DOHH2 (cell line): Measurements from ENCODE around the gene ZBTB44.

Experiments used
- H3F3A ChIP-seq: fragments of 200-600 bp; sonication (generic), shearing (Covaris generic); 2 replicates; pipeline ENCODE4 v1.6.0; 2016; ENCODE audit warnings: antibody characterized with exemption, mild to moderate bottlenecking; ENCODE audit not compliant: control insufficient read depth, insufficient read depth
- H3K27ac ChIP-seq: fragments of 200-600 bp; sonication (generic); 2 replicates; pipeline ENCODE4 v1.5.1; 2014; ENCODE audit warnings: low read depth, mild to moderate bottlenecking, low read length, moderate library complexity
- H3K27me3 ChIP-seq: fragments of 200-600 bp; sonication (generic); 2 replicates; pipeline ENCODE4 v1.6.1; 2014; ENCODE audit warnings: mild to moderate bottlenecking, low read length, mixed read lengths; ENCODE audit not compliant: control insufficient read depth
- H3K36me3 ChIP-seq: fragments of 200-600 bp; sonication (generic); 2 replicates; pipeline ENCODE4 v1.6.1; 2014; ENCODE audit warnings: mild to moderate bottlenecking, low read length, moderate library complexity, mixed read lengths; ENCODE audit not compliant: control insufficient read depth
- H3K4me1 ChIP-seq: fragments of 200-600 bp; sonication (generic); 2 replicates; pipeline ENCODE4 v1.6.1; 2014; ENCODE audit warnings: mild to moderate bottlenecking, low read length, mixed read lengths; ENCODE audit not compliant: control insufficient read depth
- H3K4me2 ChIP-seq: fragments of 200-600 bp; sonication (generic); 2 replicates; pipeline ENCODE4 v1.6.0; 2014; ENCODE audit warnings: mild to moderate bottlenecking, low read length, moderate library complexity
- H3K4me3 ChIP-seq: fragments of 200-600 bp; sonication (generic); 2 replicates; pipeline ENCODE4 v1.5.1; 2014; ENCODE audit warnings: mild to moderate bottlenecking, low read length, mixed read lengths
- H3K79me2 ChIP-seq: fragments of 200-600 bp; sonication (generic); 2 replicates; pipeline ENCODE4 v1.6.1; 2014; ENCODE audit warnings: mild to moderate bottlenecking, low read length, mixed read lengths; ENCODE audit not compliant: control insufficient read depth
- H3K9me2 ChIP-seq: fragments of 200-600 bp; sonication (generic); replicated peaks from 2 replicates; pipeline ENCODE4 v1.6.1; 2014; ENCODE audit warnings: mild to moderate bottlenecking, low read length, mixed read lengths; ENCODE audit not compliant: control insufficient read depth
- H3K9me3 ChIP-seq: fragments of 200-600 bp; sonication (generic); 2 replicates; pipeline ENCODE4 v1.6.1; 2014; ENCODE audit warnings: antibody characterized with exemption, low read length, mixed read lengths; ENCODE audit not compliant: control insufficient read depth, insufficient read depth
- H4K20me1 ChIP-seq: fragments of 200-600 bp; sonication (generic); 2 replicates; pipeline ENCODE4 v1.6.0; 2014; ENCODE audit warnings: low read depth, mild to moderate bottlenecking, antibody characterized with exemption, low read length, moderate library complexity; ENCODE audit not compliant: control insufficient read depth, insufficient read depth
- CTCF ChIP-seq: fragments of 200-600 bp; sonication (generic); IDR thresholded peaks from one replicate; pipeline ENCODE4 v1.5.1; 2014; ENCODE audit warnings: antibody characterized with exemption, mild to moderate bottlenecking, low read depth, low read length; ENCODE audit not compliant: poor library complexity, severe bottlenecking
- EZH2phosphoT487 ChIP-seq: fragments of 200-600 bp; sonication (generic); IDR thresholded peaks from 2 replicates; pipeline ENCODE4 v1.6.1; 2017; ENCODE audit warnings: borderline replicate concordance, mild to moderate bottlenecking, antibody characterized with exemption, low read length, moderate library complexity, mixed read lengths

Gene ZBTB44

GRCh38 chr11:130188585-130189347 lies 126.0 kb downstream of the ZBTB44 start:
- Histone ChIP-seq H4K20me1 (peaks cover 7% of the 10 kb centered on the region; the same call in 1 of the 2 replicates), H3K79me2 (peaks cover 64% of the 10 kb centered on the region), H3K4me3 (no peak overlapping the region), H3K9me2 (no peaks in the 10 kb centered on the region), H3K9me3 (no peaks in the 10 kb centered on the region), H3K27me3 (no peaks in the 10 kb centered on the region), H3K36me3 (peaks cover 86% of the 10 kb centered on the region), H3F3A (no peaks in the 10 kb centered on the region), H3K4me2 (no peak overlapping the region), H3K27ac (no peak overlapping the region), H3K4me1 (peaks cover 33% of the 10 kb centered on the region)
- TF ChIP-seq CTCF (no peak), EZH2phosphoT487 (no peak)

GRCh38 chr11:130188047-130188446 lies 126.7 kb downstream of the ZBTB44 start:
- H3K27me3 ChIP-seq: no peaks in the 10 kb centered on the region
- no peaks in the 10 kb centered on the region for H3K9me2 ChIP-seq
- no peak for TF ChIP-seq CTCF
- no peak for TF ChIP-seq EZH2phosphoT487
- H3K4me1 ChIP-seq: peaks cover 41% of the 10 kb centered on the region
- peaks cover 7% of the 10 kb centered on the region; the same call in 1 of the 2 replicates for H4K20me1 ChIP-seq
- H3F3A ChIP-seq: no peaks in the 10 kb centered on the region
- peaks cover 71% of the 10 kb centered on the region for H3K79me2 ChIP-seq
- no peaks in the 10 kb centered on the region for H3K9me3 ChIP-seq
- no peak overlapping the region for H3K4me3 ChIP-seq
- H3K4me2 ChIP-seq: no peak overlapping the region
- H3K36me3 ChIP-seq: peaks cover 86% of the 10 kb centered on the region
- H3K27ac ChIP-seq: no peak overlapping the region

GRCh38 chr11:130187096-130187495 lies 127.6 kb downstream of the ZBTB44 start:
- no peaks in the 10 kb centered on the region for H3K9me2 ChIP-seq
- peaks cover 80% of the 10 kb centered on the region for H3K79me2 ChIP-seq
- H3K4me1 ChIP-seq: peaks cover 50% of the 10 kb centered on the region
- H3K27ac ChIP-seq: no peak overlapping the region
- H3K36me3 ChIP-seq: peaks cover 79% of the 10 kb centered on the region
- TF ChIP-seq CTCF (no peak), EZH2phosphoT487 (no peak)
- H3K9me3 ChIP-seq: no peaks in the 10 kb centered on the region
- peaks cover 7% of the 10 kb centered on the region; the same call in 1 of the 2 replicates for H4K20me1 ChIP-seq
- H3K27me3 ChIP-seq: no peaks in the 10 kb centered on the region
- H3F3A ChIP-seq: peaks cover 1% of the 10 kb centered on the region
- H3K4me2 ChIP-seq: no peak overlapping the region
- H3K4me3 ChIP-seq: no peak overlapping the region
